A549 (cell line): ENCODE results near the gene SURF6. TPM values are rescaled to one million over a fixed set of nuclear protein-coding genes. Genes with fewer than 3 reads are reported as not detected.

Experiments used
- ATAC-seq, 2 experiments: fragments of 200-7000 bp in 1 of 2; fragments of >200 bp in 1 of 2; cut with Nextera tagmentation in 1 of 2; cut with Tn5 transposase in 1 of 2; 3 replicates each; pipeline versions ENCODE4 v1.8.0 to v1.9.1; 2018 to 2020; ENCODE audit warnings: mild to moderate bottlenecking in 1 of 2, moderate library complexity in 1 of 2
- CTCF ChIA-PET: fragments of 300-600 bp; sonication (Branson Sonifier 250); formaldehyde crosslinking; extraction: SDS; loops from one replicate; lab custom pipeline; 2021; ENCODE audit warnings: antibody characterized with exemption, inconsistent platforms; lab: Yijun Ruan, JAX
- POLR2A ChIA-PET: fragments of 350-600 bp; formaldehyde crosslinking; extraction: SDS; loops from one replicate; lab custom pipeline; 2021; ENCODE audit warnings: antibody characterized with exemption, inconsistent platforms; lab: Yijun Ruan, JAX
- DNase-seq, 2 experiments: peaks; one replicate each; pipeline versions ENCODE4 v3.0.0 to v3.0.0-alpha.2; 2011 to 2016; ENCODE audit warnings: low read depth in 1 of 2, low spot score in 1 of 2
- FAIRE-seq: peaks from 2 replicates; lab custom pipeline; 2011; peaks lifted over from hg19 to GRCh38; lab: Jason Lieb, UNC
- H3K27ac ChIP-seq, 2 experiments: fragments of >200 bp; sonication (Bioruptor Twin); formaldehyde crosslinking; 3 replicates each; pipeline ENCODE4 v1.5.1; 2016 to 2017
- H3K4me1 ChIP-seq: fragments of >200 bp; sonication (Bioruptor Twin); formaldehyde crosslinking; 3 replicates; pipeline ENCODE4 v1.6.1; 2016
- H3K4me2 ChIP-seq: fragments of >200 bp; sonication (Bioruptor Twin); formaldehyde crosslinking; 3 replicates; pipeline ENCODE4 v1.6.1; 2016
- H3K4me3 ChIP-seq: fragments of >200 bp; sonication (Bioruptor Twin); formaldehyde crosslinking; 3 replicates; pipeline ENCODE4 v1.5.1; 2016
- H3K9me3 ChIP-seq: fragments of >200 bp; sonication (Bioruptor Twin); formaldehyde crosslinking; 3 replicates; pipeline ENCODE4 v1.6.1; 2016
- CBX2 ChIP-seq: fragments of 200-600 bp; sonication (generic); IDR thresholded peaks from 2 replicates; pipeline ENCODE4 v1.6.1; 2016; ENCODE audit warnings: low read depth, mild to moderate bottlenecking, borderline replicate concordance
- CBX8 ChIP-seq: fragments of 200-600 bp; sonication (generic); IDR thresholded peaks from 2 replicates; pipeline ENCODE4 v1.6.1; 2016
- EHF ChIP-seq: fragments of 250-450 bp; sonication (Bioruptor Pico); IDR thresholded peaks from 2 replicates; pipeline ENCODE4 v1.5.0; 2020; ENCODE audit warnings: mild to moderate bottlenecking
- EHMT2 ChIP-seq: fragments of 200-600 bp; sonication (generic); IDR thresholded peaks from 2 replicates; pipeline ENCODE4 v1.6.1; 2016; ENCODE audit warnings: antibody characterized with exemption, low read depth, mild to moderate bottlenecking, moderate library complexity
- ELK1 ChIP-seq: fragments of 150-350 bp; IDR thresholded peaks from 2 replicates; pipeline ENCODE4 v1.6.1; 2014; ENCODE audit warnings: low read depth, mild to moderate bottlenecking, low read length
- ESRRA ChIP-seq: fragments of 150-350 bp; IDR thresholded peaks from 2 replicates; pipeline ENCODE4 v1.6.1; 2014; ENCODE audit warnings: mild to moderate bottlenecking, low read length, borderline replicate concordance
- FOSB ChIP-seq: fragments of 250-450 bp; sonication (Bioruptor Pico); IDR thresholded peaks from 2 replicates; pipeline ENCODE4 v1.5.0; 2020; ENCODE audit warnings: mild to moderate bottlenecking, moderate library complexity
- FOXS1 ChIP-seq: fragments of 250-450 bp; sonication (Bioruptor Pico); IDR thresholded peaks from 2 replicates; pipeline ENCODE4 v1.5.0; 2020; ENCODE audit warnings: mild to moderate bottlenecking, moderate library complexity
- GATA3 ChIP-seq: IDR thresholded peaks from 2 replicates; pipeline ENCODE4 v1.6.1; 2012; ENCODE audit warnings: borderline replicate concordance
- HEYL ChIP-seq: fragments of 250-450 bp; sonication (Bioruptor Pico); IDR thresholded peaks from 2 replicates; pipeline ENCODE4 v1.8.0; 2021; ENCODE audit warnings: mild to moderate bottlenecking, moderate library complexity
- HOXB13 ChIP-seq: fragments of 250-450 bp; sonication (Bioruptor Pico); IDR thresholded peaks from 2 replicates; pipeline ENCODE4 v1.5.0; 2020; ENCODE audit warnings: low read depth, mild to moderate bottlenecking, moderate library complexity
- KDM1A ChIP-seq: fragments of 200-600 bp; sonication (generic); IDR thresholded peaks from 2 replicates; pipeline ENCODE4 v1.6.1; 2016; ENCODE audit warnings: low read depth, mild to moderate bottlenecking
- KDM5A ChIP-seq: fragments of 200-600 bp; sonication (generic); IDR thresholded peaks from 2 replicates; pipeline ENCODE4 v1.6.1; 2016; ENCODE audit warnings: antibody characterized with exemption, mild to moderate bottlenecking
- NFE2L2 ChIP-seq: fragments of 150-350 bp; conservative IDR thresholded peaks from 2 replicates; pipeline ENCODE4 v1.6.1; 2014; ENCODE audit warnings: low read length
- POLR2A ChIP-seq: IDR thresholded peaks from 2 replicates; pipeline ENCODE4 v1.6.1; 2012; ENCODE audit warnings: mild to moderate bottlenecking, low read length
- SMC3 ChIP-seq: fragments of >200 bp; sonication (Bioruptor Twin); formaldehyde crosslinking; IDR thresholded peaks from 3 replicates; pipeline ENCODE4 v1.6.1; 2018; ENCODE audit warnings: inconsistent platforms
- ZNF302 ChIP-seq: fragments of 250-450 bp; sonication (Bioruptor Pico); IDR thresholded peaks from 2 replicates; pipeline ENCODE4 v1.9.0; 2021; ENCODE audit warnings: inconsistent platforms, mild to moderate bottlenecking, moderate library complexity
- WGBS: methylation state at CpG from one replicate; pipeline ENCODE4 v1.1.6; 2017; ENCODE audit errors: missing lambda C conversion rate; 5-methylcytosine and 5-hydroxymethylcytosine counted together
- polyA plus RNA-seq, 4 experiments: library from polyadenylated mRNA; depleted of rRNA in 3 of 4; stranded (reverse); fragments of >200 nt; fragmentation: RNase III in 1 of 4; extraction: RNeasy Plus Mini Kit Qiagen cat#74134 plus additional on column Dnase treatment in 1 of 4; gene quantifications; 2 replicates in 3 of 4; 3 replicates in 1 of 4; pipeline ENCODE4 v1.2.3, GENCODE V29; 2011 to 2017
- TF ChIP-seq, protein P1 (sequence below): fragments of >200 bp; sonication (Bioruptor Twin); formaldehyde crosslinking; IDR thresholded peaks from 3 replicates; pipeline ENCODE4 v1.6.1; 2016
- TF ChIP-seq, protein P2 (sequence below): IDR thresholded peaks from 2 replicates; pipeline ENCODE4 v1.6.1; 2012
- TF ChIP-seq, protein P3 (sequence below): fragments of 250-450 bp; sonication (Bioruptor Pico); IDR thresholded peaks from 2 replicates; pipeline ENCODE4 v1.5.0; 2021; ENCODE audit warnings: mild to moderate bottlenecking, moderate library complexity, borderline replicate concordance

The SURF6 gene
- polyA plus RNA-seq, 2 of the 4 experiments (the other 2 are of a cell fraction) = 10.5 to 25.1 TPM

- TF ChIP-seq, protein P1, sequence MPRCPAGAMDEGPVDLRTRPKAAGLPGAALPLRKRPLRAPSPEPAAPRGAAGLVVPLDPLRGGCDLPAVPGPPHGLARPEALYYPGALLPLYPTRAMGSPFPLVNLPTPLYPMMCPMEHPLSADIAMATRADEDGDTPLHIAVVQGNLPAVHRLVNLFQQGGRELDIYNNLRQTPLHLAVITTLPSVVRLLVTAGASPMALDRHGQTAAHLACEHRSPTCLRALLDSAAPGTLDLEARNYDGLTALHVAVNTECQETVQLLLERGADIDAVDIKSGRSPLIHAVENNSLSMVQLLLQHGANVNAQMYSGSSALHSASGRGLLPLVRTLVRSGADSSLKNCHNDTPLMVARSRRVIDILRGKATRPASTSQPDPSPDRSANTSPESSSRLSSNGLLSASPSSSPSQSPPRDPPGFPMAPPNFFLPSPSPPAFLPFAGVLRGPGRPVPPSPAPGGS = no peak
These were observed 29.5 kb downstream of the SURF6 start (continued) for GRCh38 chr9:133306242-133307204.

- POLR2A ChIA-PET = no interaction called here
- Histone ChIP-seq H3K4me3 (no peak overlapping the region), H3K4me2 (no peak overlapping the region), H3K4me1 (no peaks in the 10 kb centered on the region), H3K27ac (no peak overlapping the region)
- TF ChIP-seq ELK1 (no peak), EHF (CRISPR knock-in tag) (no peak), ESRRA (no peak), CBX8 (no peak), SMC3 (no peak), HEYL (CRISPR knock-in tag) (no peak), NFE2L2 (no peak), KDM5A (no peak), HOXB13 (no peak), FOSB (CRISPR knock-in tag) (no peak), KDM1A (no peak), EHMT2 (no peak)
- TF ChIP-seq, protein P1 = no peak
- TF ChIP-seq, protein P2, sequence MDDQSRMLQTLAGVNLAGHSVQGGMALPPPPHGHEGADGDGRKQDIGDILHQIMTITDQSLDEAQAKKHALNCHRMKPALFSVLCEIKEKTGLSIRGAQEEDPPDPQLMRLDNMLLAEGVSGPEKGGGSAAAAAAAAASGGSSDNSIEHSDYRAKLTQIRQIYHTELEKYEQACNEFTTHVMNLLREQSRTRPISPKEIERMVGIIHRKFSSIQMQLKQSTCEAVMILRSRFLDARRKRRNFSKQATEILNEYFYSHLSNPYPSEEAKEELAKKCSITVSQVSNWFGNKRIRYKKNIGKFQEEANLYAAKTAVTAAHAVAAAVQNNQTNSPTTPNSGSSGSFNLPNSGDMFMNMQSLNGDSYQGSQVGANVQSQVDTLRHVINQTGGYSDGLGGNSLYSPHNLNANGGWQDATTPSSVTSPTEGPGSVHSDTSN = no peak
- TF ChIP-seq, all 56 proteins: peak for 0
- no peak for FAIRE-seq
- no peak for DNase-seq
- H3K9me3 ChIP-seq = peaks cover 10% of the 10 kb centered on the region; the same call in 2 of the 3 replicates
- no peak for ATAC-seq
- CTCF ChIA-PET = interaction anchor here (1.2 to 2.7 kb wide), 3 partner anchors 24 to 181 kb away, joined by 3 to 11 read pairs (median 3); no protein-coding TSS in a partner anchor
- 77% methylated on average over 18 of the region's 23 CpGs for WGBS
These were observed 30.3 kb downstream of the SURF6 start for GRCh38 chr9:133305731-133306130.

DNA sequence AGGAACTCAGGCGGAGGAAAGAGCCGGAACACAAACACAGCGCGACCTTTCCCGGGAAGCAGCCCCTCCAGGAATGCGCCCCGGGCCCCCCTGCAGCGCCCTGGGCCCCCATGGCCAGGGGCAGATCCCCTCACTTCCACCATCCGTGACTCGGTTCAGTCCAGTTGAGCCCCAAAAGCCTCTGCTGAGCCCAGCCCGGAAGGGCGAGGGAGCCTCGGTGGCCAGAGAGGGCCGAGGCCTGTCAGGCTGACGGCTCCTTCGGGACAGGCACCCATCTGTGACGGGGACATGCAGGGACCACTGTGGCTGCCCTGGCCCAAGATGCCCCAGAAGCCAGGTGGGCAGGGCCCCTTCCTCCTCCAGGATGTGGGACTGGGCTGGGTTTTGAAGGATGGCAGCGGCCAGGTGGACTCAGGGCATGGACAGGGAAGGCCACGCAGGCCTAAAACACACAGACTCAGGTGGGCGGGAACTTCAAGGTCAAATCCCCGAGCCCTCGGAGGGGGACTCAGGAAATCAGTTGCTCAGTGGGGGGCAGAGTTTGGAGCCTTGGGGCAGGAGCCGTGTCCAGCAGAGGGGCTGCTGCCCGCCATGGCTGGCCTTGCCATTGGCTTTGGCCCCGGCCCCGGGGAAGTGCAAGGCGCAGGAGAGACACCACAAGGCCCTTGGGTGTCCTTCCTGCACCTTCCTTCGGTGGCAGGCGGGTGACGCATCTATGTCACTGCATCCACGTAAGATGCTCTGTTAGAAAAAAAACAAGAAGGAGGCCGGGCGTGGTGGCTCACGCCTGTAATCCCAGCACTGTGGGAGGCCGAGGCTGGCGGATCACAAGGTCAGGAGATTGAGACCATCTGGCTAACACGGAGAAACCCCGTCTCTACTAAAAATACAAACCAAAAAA, 31.3 kb downstream of the SURF6 start:
- Histone ChIP-seq H3K4me3 (no peak overlapping the region), H3K4me1 (no peaks in the 10 kb centered on the region), H3K27ac (no peak overlapping the region), H3K4me2 (no peak overlapping the region), H3K9me3 (peaks cover 6% of the 10 kb centered on the region; the same call in 1 of the 3 replicates)
- DNase-seq = no peak
- ATAC-seq = no peak
- FAIRE-seq = no peak
- ChIA-PET CTCF (interaction anchor here (1.4 kb wide), 1 partner anchor 22 kb away, joined by 3 read pairs; no protein-coding TSS in a partner anchor), POLR2A (no interaction called here)
- WGBS = 83% methylated on average over 32 of the region's 38 CpGs
- TF ChIP-seq FOXS1 = no peak
- TF ChIP-seq, protein P3, sequence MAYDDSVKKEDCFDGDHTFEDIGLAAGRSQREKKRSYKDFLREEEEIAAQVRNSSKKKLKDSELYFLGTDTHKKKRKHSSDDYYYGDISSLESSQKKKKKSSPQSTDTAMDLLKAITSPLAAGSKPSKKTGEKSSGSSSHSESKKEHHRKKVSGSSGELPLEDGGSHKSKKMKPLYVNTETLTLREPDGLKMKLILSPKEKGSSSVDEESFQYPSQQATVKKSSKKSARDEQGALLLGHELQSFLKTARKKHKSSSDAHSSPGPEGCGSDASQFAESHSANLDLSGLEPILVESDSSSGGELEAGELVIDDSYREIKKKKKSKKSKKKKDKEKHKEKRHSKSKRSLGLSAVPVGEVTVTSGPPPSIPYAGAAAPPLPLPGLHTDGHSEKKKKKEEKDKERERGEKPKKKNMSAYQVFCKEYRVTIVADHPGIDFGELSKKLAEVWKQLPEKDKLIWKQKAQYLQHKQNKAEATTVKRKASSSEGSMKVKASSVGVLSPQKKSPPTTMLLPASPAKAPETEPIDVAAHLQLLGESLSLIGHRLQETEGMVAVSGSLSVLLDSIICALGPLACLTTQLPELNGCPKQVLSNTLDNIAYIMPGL (CRISPR knock-in tag) = no peak
- no peak for TF ChIP-seq EHF (CRISPR knock-in tag)
- TF ChIP-seq ZNF302 (CRISPR knock-in tag) = no peak
- TF ChIP-seq CBX2 = no peak
- TF ChIP-seq KDM5A = no peak
- TF ChIP-seq EHMT2 = no peak
- TF ChIP-seq POLR2A = no peak
- TF ChIP-seq CBX8 = no peak
- TF ChIP-seq GATA3 = no peak
